Upper lobe of right lung (tissue), 1 donor: ENCODE data around the gene CAP2. TPM values are rescaled to one million over a fixed set of nuclear protein-coding genes. Genes with fewer than 3 reads are reported as not detected.
"Not testable (repeated sequence)": the region's sequence is repeated elsewhere in the genome, so short reads cannot be mapped to it uniquely, and the experiment has no call there.

Experiments
- ATAC-seq: fragments of 200-7000 bp; cut with Tn5 transposase; one replicate; pipeline ENCODE4 v1.9.1; 2020; ENCODE audit warnings: mild to moderate bottlenecking, moderate library complexity
- DNase-seq: peaks from one replicate; pipeline ENCODE4 v3.0.0-alpha.2; 2020
- H3K27ac ChIP-seq: fragments of 200-600 bp; one replicate; pipeline ENCODE4 v1.8.0; 2022
- H3K27me3 ChIP-seq: fragments of 200-600 bp; one replicate; pipeline ENCODE4 v1.8.0; 2022; ENCODE audit warnings: mild to moderate bottlenecking
- H3K36me3 ChIP-seq: fragments of 200-600 bp; one replicate; pipeline ENCODE4 v1.8.0; 2022
- H3K4me1 ChIP-seq: fragments of 200-600 bp; one replicate; pipeline ENCODE4 v1.8.0; 2022
- H3K4me3 ChIP-seq: fragments of 200-600 bp; one replicate; pipeline ENCODE4 v1.8.0; 2022; ENCODE audit warnings: mild to moderate bottlenecking
- H3K9me3 ChIP-seq: fragments of 200-600 bp; one replicate; pipeline ENCODE4 v1.8.0; 2022
- CTCF ChIP-seq: fragments of 200-600 bp; IDR thresholded peaks from one replicate; pipeline ENCODE4 v1.8.0; 2022; ENCODE audit warnings: antibody characterized with exemption
- intact Hi-C: fragments of 100-400 bp; cut with DNase I; formaldehyde crosslinking; loops from one replicate; pipeline ENCODE4 v1.11.0; 2022
- total RNA-seq: library from RNA; stranded (reverse); fragmentation: NEBNext Ultra II Directional; extraction: Animal tissue kit (Norgen Biotek cat#: 25700); gene quantifications from one replicate; pipeline ENCODE4 v1.2.1, GENCODE V29; 2021
- donor health status: DM: no; HTN: yes; CAD: no; lungs with severe emphysema.

CAP2 gene
- total RNA-seq, 1 donor from 2014 or later: 7.2 TPM

- no peak for ATAC-seq
- no peak for TF ChIP-seq CTCF
- Histone ChIP-seq H3K4me3 (no peak overlapping the region), H3K27me3 (no peaks in the 10 kb centered on the region), H3K4me1 (no peaks in the 10 kb centered on the region), H3K36me3 (no peaks in the 10 kb centered on the region), H3K9me3 (no peaks in the 10 kb centered on the region), H3K27ac (no peak overlapping the region)
- no peak for DNase-seq
- intact Hi-C loops: no loop called here
These were observed 125.7 kb downstream of the CAP2 start for GRCh38 chr6:17519120-17519519.

GRCh38 chr6:17525637-17526036 is 132.2 kb downstream of the CAP2 start:
- no peak overlapping the region for H3K27ac ChIP-seq
- H3K4me3 ChIP-seq: no peak overlapping the region
- intact Hi-C loops: no loop called here
- TF ChIP-seq CTCF: no peak
- H3K4me1 ChIP-seq: no peaks in the 10 kb centered on the region
- DNase-seq (no peak), ATAC-seq (no peak)
- H3K27me3 ChIP-seq: no peaks in the 10 kb centered on the region
- H3K36me3 ChIP-seq: no peaks in the 10 kb centered on the region
- no peaks in the 10 kb centered on the region for H3K9me3 ChIP-seq

GRCh38 chr6:17527076-17527475 is 133.7 kb downstream of the CAP2 start:
- intact Hi-C loops: no loop called here

GRCh38 chr6:17530321-17530835 is 137.0 kb downstream of the CAP2 start:
- Histone ChIP-seq H3K36me3 (no peaks in the 10 kb centered on the region), H3K4me3 (no peak overlapping the region), H3K27ac (no peak overlapping the region), H3K27me3 (no peaks in the 10 kb centered on the region), H3K4me1 (no peaks in the 10 kb centered on the region), H3K9me3 (no peaks in the 10 kb centered on the region)
- DNase-seq (no peak), ATAC-seq (no peak)
- TF ChIP-seq CTCF: no peak
- intact Hi-C loops: no loop called here

More at GRCh38 chr6:17527076-17527475, 133.7 kb downstream of the CAP2 start:
- TF ChIP-seq CTCF: no peak
- Histone ChIP-seq H3K4me1 (no peaks in the 10 kb centered on the region), H3K9me3 (no peaks in the 10 kb centered on the region), H3K27ac (no peak overlapping the region), H3K27me3 (no peaks in the 10 kb centered on the region), H3K4me3 (no peak overlapping the region), H3K36me3 (no peaks in the 10 kb centered on the region)
- no peak for ATAC-seq
- DNase-seq: no peak

GRCh38 chr6:17536586-17536985 is 143.2 kb downstream of the CAP2 start:
- H3K27ac ChIP-seq: no peak overlapping the region
- no peaks in the 10 kb centered on the region for H3K27me3 ChIP-seq
- no peaks in the 10 kb centered on the region for H3K9me3 ChIP-seq
- DNase-seq: no peak
- intact Hi-C loops: no loop called here
- no peaks in the 10 kb centered on the region for H3K36me3 ChIP-seq
- no peak overlapping the region for H3K4me3 ChIP-seq
- no peak for ATAC-seq
- no peaks in the 10 kb centered on the region for H3K4me1 ChIP-seq
- no peak for TF ChIP-seq CTCF

GRCh38 chr6:17542243-17542642 is 148.8 kb downstream of the CAP2 start:
- no peak overlapping the region for H3K27ac ChIP-seq
- ATAC-seq (no peak), DNase-seq (no peak)
- H3K27me3 ChIP-seq: no peaks in the 10 kb centered on the region
- no peaks in the 10 kb centered on the region for H3K9me3 ChIP-seq
- H3K4me1 ChIP-seq: no peaks in the 10 kb centered on the region
- intact Hi-C loops: no loop called here
- H3K4me3 ChIP-seq: no peak overlapping the region
- H3K36me3 ChIP-seq: no peaks in the 10 kb centered on the region
- no peak for TF ChIP-seq CTCF

- intact Hi-C loops, H3K27ac ChIP-seq, H3K27me3 ChIP-seq, DNase-seq, H3K9me3 ChIP-seq, H3K4me1 ChIP-seq, ATAC-seq, H3K36me3 ChIP-seq, H3K4me3 ChIP-seq: not testable (repeated sequence)
These were observed 152.3 kb downstream of the CAP2 start for GRCh38 chr6:17545681-17546080.
